Keratinocyte (primary cell): ENCODE measurements around the gene NT5E. TPM values are rescaled to one million over a fixed set of nuclear protein-coding genes. Genes with fewer than 3 reads are reported as not detected.

ENCODE experiments used
- DNase-seq: peaks from one replicate; pipeline ENCODE4 v3.0.0-alpha.2; 2011; ENCODE audit warnings: low read depth, missing footprints, low spot score
- FAIRE-seq: peaks from 2 replicates; lab custom pipeline; 2011; peaks lifted over from hg19 to GRCh38; lab: Jason Lieb, UNC
- H2AFZ ChIP-seq: 2 replicates; pipeline ENCODE4 v1.6.0; 2012; ENCODE audit warnings: low read length, control low read depth, inconsistent platforms; ENCODE audit not compliant: control insufficient read depth
- H3K27ac ChIP-seq: 2 replicates; pipeline ENCODE4 v1.5.1; 2011; ENCODE audit warnings: low read length; ENCODE audit not compliant: control insufficient read depth, insufficient read depth
- H3K27me3 ChIP-seq: 3 replicates; pipeline ENCODE4 v1.6.0; 2011; ENCODE audit warnings: low read length; ENCODE audit not compliant: control insufficient read depth, insufficient read depth; ENCODE audit errors: extremely low read depth
- H3K36me3 ChIP-seq, 2 experiments: 2 replicates in 1 of 2; 3 replicates in 1 of 2; pipeline ENCODE4 v1.5.1; 2011; ENCODE audit warnings: low read length in 2 of 2, mild to moderate bottlenecking in 1 of 2; ENCODE audit not compliant: control insufficient read depth in 2 of 2, insufficient read depth in 2 of 2; ENCODE audit errors: extremely low read depth in 1 of 2
- H3K4me1 ChIP-seq: 3 replicates; pipeline ENCODE4 v1.5.1; 2011; ENCODE audit warnings: low read length; ENCODE audit not compliant: control insufficient read depth, insufficient read depth; ENCODE audit errors: extremely low read depth
- H3K4me2 ChIP-seq: 3 replicates; pipeline ENCODE4 v1.6.0; 2011; ENCODE audit warnings: low read depth, low read length; ENCODE audit not compliant: control insufficient read depth, insufficient read depth; ENCODE audit errors: extremely low read depth
- H3K4me3 ChIP-seq, 3 experiments: fragments of 200-600 bp in 1 of 3; sonication (generic) in 1 of 3; 2 replicates in 2 of 3; 3 replicates in 1 of 3; pipeline ENCODE4 v1.5.1; 2011 to 2016; ENCODE audit warnings: low read length in 3 of 3, mild to moderate bottlenecking in 3 of 3, control low read depth in 2 of 3, inconsistent platforms in 1 of 3, low read depth in 1 of 3, mixed read lengths in 1 of 3, mixed run types in 1 of 3, moderate library complexity in 1 of 3; ENCODE audit not compliant: control insufficient read depth in 2 of 3, insufficient read depth in 2 of 3; ENCODE audit errors: extremely low read depth in 1 of 3
- H3K79me2 ChIP-seq: 2 replicates; pipeline ENCODE4 v1.6.0; 2012; ENCODE audit warnings: low read length; ENCODE audit not compliant: control insufficient read depth, insufficient read depth
- H3K9ac ChIP-seq: 3 replicates; pipeline ENCODE4 v1.6.0; 2011; ENCODE audit warnings: low read length; ENCODE audit not compliant: control insufficient read depth, insufficient read depth; ENCODE audit errors: extremely low read depth
- H3K9me1 ChIP-seq: 3 replicates; pipeline ENCODE4 v1.6.0; 2011; ENCODE audit warnings: low read length; ENCODE audit not compliant: control insufficient read depth, insufficient read depth; ENCODE audit errors: extremely low read depth
- H3K9me3 ChIP-seq: 2 replicates; pipeline ENCODE4 v1.5.1; 2012; ENCODE audit warnings: low read depth, low read length; ENCODE audit not compliant: control insufficient read depth
- H4K20me1 ChIP-seq: 3 replicates; pipeline ENCODE4 v1.6.0; 2011; ENCODE audit warnings: low read length; ENCODE audit not compliant: control insufficient read depth, insufficient read depth; ENCODE audit errors: extremely low read depth
- CTCF ChIP-seq, 3 experiments: IDR thresholded peaks in 1 of 3; conservative IDR thresholded peaks in 1 of 3; optimal IDR thresholded peaks in 1 of 3; 2 replicates in 2 of 3; 3 replicates in 1 of 3; pipeline versions ENCODE3 to v1.5.1; 2011; ENCODE audit warnings: low read length in 3 of 3, mild to moderate bottlenecking in 3 of 3, moderate library complexity in 2 of 3, control low read depth in 1 of 3, inconsistent platforms in 1 of 3; ENCODE audit not compliant: insufficient read depth in 2 of 3; ENCODE audit errors: extremely low read depth in 1 of 3
- EZH2 ChIP-seq: IDR thresholded peaks from one replicate; pipeline ENCODE4 v1.6.1; 2012; ENCODE audit warnings: inconsistent platforms, mild to moderate bottlenecking, low read length, moderate library complexity
- dilution Hi-C: fragments of 300-500 bp; cut with MboI; formaldehyde crosslinking; loops from one replicate; pipeline ENCODE4 v1.7.0; 2020; ENCODE audit warnings: low sequenced_read_pairs; ENCODE audit not compliant: extremely low pct_ligation_motif_present
- polyA plus RNA-seq, 5 experiments: library from polyadenylated mRNA; depleted of rRNA in 3 of 5; stranded (reverse) in 3 of 5; stranded (forward) in 1 of 5; unstranded in 1 of 5; fragments of >200 nt; gene quantifications; 1 replicate in 1 of 5; 2 replicates in 3 of 5; 3 replicates in 1 of 5; pipeline versions ENCODE4 v1.2.1 to v1.2.3, GENCODE V29; 2011 to 2012; ENCODE audit warnings: missing spikeins in 2 of 5, low read depth in 1 of 5, low replicate concordance in 1 of 5

NT5E gene
- polyA plus RNA-seq, 1 donor (not counting 4 experiments of a cell fraction or from before 2014, with no cell fraction given): 268 TPM

- H3K4me1 ChIP-seq: peaks cover 63% of the 10 kb centered on the region
- peak overlapping the region in 2 of 3 experiments; percentile 32 to 46 for H3K4me3 ChIP-seq
- FAIRE-seq: no peak
These were observed 44.1 kb upstream of the NT5E start for GRCh38 chr6:85405853-85406198.

GRCh38 chr6:85406641-85407075, 43.2 kb upstream of the NT5E start:
- H3K4me1 ChIP-seq: peaks cover 60% of the 10 kb centered on the region
- FAIRE-seq (peak; percentile 92), DNase-seq (peak; percentile 99)
- H3K79me2 ChIP-seq: no peaks in the 10 kb centered on the region
- H3K36me3 ChIP-seq: no peaks in the 10 kb centered on the region
- no peaks in the 10 kb centered on the region for H3K27me3 ChIP-seq
- H3K27ac ChIP-seq: peak overlapping the region; percentile 88
- H3K4me3 ChIP-seq: no peak overlapping the region
- no peaks in the 10 kb centered on the region for H3K9me3 ChIP-seq
- TF ChIP-seq CTCF (optimal IDR thresholded peaks at IDR 0.05 in 1 of 3, IDR thresholded peaks at IDR 0.05 in 1 of 3, conservative IDR thresholded peaks at IDR 0.05 in 1 of 3; ENCODE audit: extremely low read depth in 1 of 3, insufficient read depth in 2 of 3, low read length in 3 of 3): no peak
- TF ChIP-seq EZH2: no peak
- no peaks in the 10 kb centered on the region for H4K20me1 ChIP-seq
- no peaks in the 10 kb centered on the region for H3K9me1 ChIP-seq
- peak overlapping the region; percentile 91 for H3K4me2 ChIP-seq
- peak overlapping the region; percentile 69 for H3K9ac ChIP-seq
- dilution Hi-C loops: no loop called here
- H2AFZ ChIP-seq: no peak overlapping the region

More at GRCh38 chr6:85405853-85406198, 44.1 kb upstream of the NT5E start:
- Histone ChIP-seq H3K9me3 (no peaks in the 10 kb centered on the region), H3K79me2 (no peaks in the 10 kb centered on the region), H3K27me3 (no peaks in the 10 kb centered on the region), H3K36me3 (no peaks in the 10 kb centered on the region), H4K20me1 (no peaks in the 10 kb centered on the region), H3K27ac (peak overlapping the region; percentile 88), H3K9me1 (no peaks in the 10 kb centered on the region), H2AFZ (no peak overlapping the region), H3K4me2 (peak overlapping the region; percentile 91), H3K9ac (peak overlapping the region; percentile 69)
- dilution Hi-C loops: no loop called here
- no peak for DNase-seq
- no peak for TF ChIP-seq CTCF (optimal IDR thresholded peaks at IDR 0.05 in 1 of 3, IDR thresholded peaks at IDR 0.05 in 1 of 3, conservative IDR thresholded peaks at IDR 0.05 in 1 of 3; ENCODE audit: extremely low read depth in 1 of 3, insufficient read depth in 2 of 3, low read length in 3 of 3)
